A204.1 (cell line): ENCODE results near the gene GIMAP2.
"Not testable (repeated sequence)": the region's sequence is repeated elsewhere in the genome, so short reads cannot be mapped to it uniquely, and the experiment has no call there.

Experiments
- FAIRE-seq: peaks from 2 replicates; lab custom pipeline; 2012; peaks lifted over from hg19 to GRCh38; lab: Jason Lieb, UNC

Gene GIMAP2

GRCh38 chr7:150678601-150679000 lies 6.9 kb upstream of the GIMAP2 start:
- not testable (repeated sequence) for FAIRE-seq

GRCh38 chr7:150680364-150680763 lies 5.1 kb upstream of the GIMAP2 start:
- FAIRE-seq, result not testable (repeated sequence)

DNA sequence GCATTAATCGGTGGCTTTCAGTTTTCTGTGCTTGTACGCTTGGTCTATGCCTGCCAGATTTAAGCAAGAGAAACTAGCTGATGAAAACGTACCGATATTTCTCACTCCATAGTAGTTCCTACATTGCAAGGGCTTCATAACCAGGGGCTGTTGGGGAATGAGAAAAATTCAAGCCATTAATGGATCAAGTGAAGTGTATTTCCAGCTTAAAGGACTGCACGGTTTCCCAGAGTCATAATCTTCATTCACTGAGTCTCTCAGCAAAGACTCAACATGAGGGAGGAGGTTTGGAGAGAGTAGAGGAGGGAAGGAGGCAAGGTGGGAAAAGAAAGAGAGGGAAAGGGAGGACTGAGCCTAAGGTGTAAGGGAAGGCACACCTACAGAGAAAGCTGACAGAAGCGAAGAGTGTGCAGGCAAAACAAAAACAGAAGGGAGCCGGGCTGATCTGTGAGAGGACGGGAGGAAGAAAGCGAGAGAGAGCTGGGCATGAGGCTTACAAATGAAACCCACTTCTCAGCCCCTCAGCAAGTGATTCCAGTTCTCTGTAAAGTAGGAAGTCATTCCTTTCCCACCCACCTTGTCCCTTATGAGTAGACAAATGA lies 625 bp downstream of the GIMAP2 start:
- no peak for FAIRE-seq

GRCh38 chr7:150688630-150689029 lies 3.1 kb downstream of the GIMAP2 start:
- FAIRE-seq, result no peak

DNA sequence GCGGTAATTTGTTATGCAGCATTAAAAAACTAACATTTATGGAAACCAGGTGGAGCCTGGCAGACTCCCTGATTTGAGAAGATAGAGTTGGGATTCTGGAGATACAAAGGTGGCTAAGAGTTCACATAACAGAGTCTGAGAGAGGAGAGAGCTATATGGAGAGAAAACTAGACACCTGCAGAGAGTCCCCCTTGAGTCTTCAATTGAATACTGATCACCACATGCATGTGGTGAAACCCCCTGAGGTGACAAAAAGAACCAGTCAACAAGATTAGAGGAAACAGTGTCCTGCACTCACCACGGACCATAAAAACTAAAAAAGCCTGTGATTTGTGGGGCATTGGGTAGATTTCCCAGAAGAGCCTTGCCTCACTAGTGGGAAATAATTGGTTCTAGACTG lies 10.1 kb downstream of the GIMAP2 start:
- FAIRE-seq, result no peak

DNA sequence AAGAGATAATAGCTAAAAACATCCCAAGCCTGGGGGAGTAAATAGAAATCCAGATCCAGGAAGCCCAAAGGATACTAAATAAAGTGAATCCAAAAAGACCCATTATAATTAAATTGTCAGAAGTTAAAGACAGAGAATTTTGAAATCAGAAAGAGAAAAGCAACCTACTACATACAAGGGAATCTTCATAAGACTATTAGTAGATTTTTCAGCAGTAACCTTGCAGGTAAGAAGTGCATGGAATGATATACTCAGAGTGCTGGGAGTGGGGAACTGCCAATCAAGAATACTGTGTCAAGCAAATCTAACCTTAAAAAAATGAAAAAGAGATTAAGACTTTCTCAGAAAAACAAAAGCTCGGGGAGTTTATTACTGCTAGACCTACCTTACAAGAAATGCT lies 17.7 kb downstream of the GIMAP2 start:
- no peak for FAIRE-seq

- no peak for FAIRE-seq
These were observed 29.8 kb downstream of the GIMAP2 start for GRCh38 chr7:150715293-150715692.

DNA sequence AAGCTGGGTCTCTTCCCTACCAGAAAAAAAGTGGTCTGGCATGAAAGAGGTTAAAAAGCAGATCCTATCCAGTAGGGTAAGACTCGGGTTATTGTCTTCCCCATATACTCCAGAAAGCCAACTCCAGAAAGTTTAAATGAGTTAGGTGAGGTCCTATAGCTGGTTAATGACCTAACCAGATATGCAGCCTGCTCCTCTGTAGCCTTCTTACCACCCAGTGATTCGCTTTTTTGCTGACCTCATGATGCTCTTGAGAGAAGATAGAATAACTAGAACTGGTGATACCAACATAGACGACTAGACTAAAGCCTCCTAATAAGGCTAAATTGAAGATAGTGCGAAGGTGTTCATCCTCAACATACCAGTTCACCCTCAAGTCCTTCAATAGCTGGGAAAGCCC lies 30.2 kb downstream of the GIMAP2 start:
- no peak for FAIRE-seq

DNA sequence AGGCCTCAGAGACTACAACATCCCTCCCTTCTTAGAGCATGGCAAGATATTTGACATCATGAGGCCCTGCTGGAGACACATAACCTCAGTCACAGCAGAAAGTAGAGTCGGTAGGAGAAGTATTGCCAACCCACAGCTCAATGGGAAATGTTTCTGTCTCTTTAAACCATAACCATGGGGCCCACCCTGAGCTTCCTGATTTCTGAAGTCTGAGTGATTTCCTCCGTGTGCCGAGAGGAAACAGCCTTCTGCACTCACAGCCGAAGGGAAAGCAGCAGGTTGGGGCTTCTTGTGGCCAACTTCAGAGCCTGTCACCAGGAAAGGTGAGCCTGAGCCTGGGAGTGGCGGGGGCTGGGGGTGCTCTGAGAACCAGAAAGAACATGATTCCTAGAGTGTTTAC lies 30.9 kb downstream of the GIMAP2 start, which contains the start of gene GIMAP1:
Gene GIMAP1, plus strand, starts transcription at position 246 of the 400 bp plus-strand sequence. CDS start 2,435 bp downstream, outside the sequence.
- FAIRE-seq, result no peak

GRCh38 chr7:150716939-150717338 lies 31.4 kb downstream of the GIMAP2 start:
- no peak for FAIRE-seq

DNA sequence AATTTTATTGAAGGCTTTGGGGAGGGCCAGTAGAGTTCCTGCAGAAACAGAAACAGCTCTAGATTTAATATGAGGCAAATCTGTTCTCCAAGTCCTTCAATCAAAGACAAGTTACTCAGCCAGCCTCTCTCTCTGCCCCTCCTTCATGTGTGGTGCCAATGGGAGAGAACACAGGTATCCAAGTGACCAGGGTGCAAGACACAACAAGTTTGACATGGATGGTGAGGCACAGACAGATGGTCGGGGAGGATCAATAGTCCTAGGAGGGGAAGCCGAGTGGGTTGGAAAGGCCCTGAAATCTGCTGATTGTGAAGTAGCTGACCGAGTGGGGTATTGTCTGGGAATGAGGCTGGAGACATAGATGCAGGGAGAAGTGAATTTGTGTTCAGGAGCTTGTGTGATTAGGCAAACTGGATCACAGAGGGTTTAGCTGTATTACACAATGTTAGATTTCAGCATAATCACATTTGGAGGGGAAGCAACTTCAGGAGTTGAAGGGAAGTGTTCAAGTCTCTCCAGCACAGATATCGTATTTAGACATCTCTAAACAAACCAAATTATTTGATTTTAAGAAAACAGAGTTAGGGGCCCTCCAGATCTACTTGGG lies 32.4 kb downstream of the GIMAP2 start:
- FAIRE-seq, result no peak

- no peak for FAIRE-seq
These were observed 33.9 kb downstream of the GIMAP2 start for GRCh38 chr7:150719436-150719835.

- no peak for FAIRE-seq
These were observed 34.7 kb downstream of the GIMAP2 start for GRCh38 chr7:150719960-150720891.

- FAIRE-seq, result no peak
These were observed 36.5 kb downstream of the GIMAP2 start for GRCh38 chr7:150721970-150722373.

GRCh38 chr7:150722431-150722931 lies 37.0 kb downstream of the GIMAP2 start:
- FAIRE-seq, result no peak

DNA sequence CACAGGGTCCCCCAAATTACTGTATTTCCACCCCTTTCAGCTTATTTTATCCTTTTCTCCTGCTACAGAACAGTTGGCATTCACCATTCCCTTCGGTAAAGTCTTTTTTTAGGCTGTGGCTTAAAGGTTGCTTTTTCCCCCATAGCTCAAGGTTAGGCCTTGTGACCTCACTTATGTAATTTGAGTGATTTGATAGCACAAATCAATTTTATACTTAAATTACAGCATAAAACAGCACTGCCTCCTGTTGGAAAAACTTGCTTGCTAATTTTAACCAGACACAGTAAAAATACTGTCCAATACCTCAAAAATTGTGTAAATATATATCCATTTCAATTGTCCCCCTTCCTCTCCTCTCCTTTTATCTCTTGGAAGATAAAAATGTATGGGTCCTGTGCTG lies 38.0 kb downstream of the GIMAP2 start:
- FAIRE-seq, result no peak

DNA sequence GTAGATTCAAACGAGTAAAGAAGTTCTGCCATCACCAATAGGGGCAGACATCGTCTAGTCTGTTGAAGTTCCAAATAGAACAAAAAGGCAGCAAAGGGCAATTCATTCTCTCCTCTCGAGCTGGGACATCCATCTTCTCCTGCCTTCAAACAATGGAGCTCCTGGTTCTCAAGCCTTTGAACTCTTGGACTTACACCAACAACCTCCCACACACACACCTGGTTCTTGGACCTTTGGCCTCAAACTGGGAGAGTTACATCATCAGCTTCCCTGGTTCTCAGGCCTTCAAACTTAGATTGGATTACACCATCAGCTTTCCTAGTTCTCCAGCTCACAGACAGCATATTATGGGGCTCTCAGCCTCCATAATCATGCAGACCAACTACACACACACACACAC lies 41.9 kb downstream of the GIMAP2 start:
- FAIRE-seq, result no peak

GRCh38 chr7:150728011-150728410 lies 42.5 kb downstream of the GIMAP2 start:
- no peak for FAIRE-seq

DNA sequence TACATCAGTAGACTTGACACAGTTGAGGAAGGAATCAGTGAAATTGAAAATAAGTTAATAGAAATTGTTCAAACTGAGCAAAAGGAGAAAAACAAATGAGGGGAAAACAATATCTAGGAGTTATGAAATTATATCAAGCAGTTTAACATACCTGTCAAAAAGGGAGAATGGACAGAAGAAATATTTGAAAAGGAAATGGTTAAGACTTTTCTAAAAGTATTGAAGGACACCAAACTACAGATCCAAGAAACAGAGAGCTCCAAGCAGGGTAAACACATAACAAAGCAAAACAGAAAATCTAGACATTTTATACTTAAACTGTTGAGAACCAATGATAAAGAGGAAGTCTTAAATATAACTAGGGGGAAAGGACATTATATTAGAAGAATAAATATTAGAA lies 43.1 kb downstream of the GIMAP2 start:
- FAIRE-seq, result no peak

DNA sequence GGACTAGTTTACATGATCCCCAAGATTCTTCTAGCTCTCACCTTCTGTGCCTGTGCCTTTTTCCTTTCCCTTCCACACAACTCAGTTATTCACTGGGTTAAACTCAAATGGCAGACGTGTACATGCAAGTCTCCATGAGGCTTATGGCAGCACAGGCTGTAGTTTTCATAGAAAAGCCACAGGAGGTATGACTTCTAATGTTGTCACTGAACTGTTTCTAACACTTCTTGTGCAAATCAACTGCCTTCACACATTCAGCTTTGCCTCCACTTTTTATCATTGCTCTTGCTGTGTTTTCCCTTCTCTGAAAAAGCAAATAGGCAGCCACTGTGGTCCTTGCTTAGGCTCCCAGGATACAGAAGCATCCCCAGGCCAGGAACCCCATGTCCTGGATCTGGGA lies 46.4 kb downstream of the GIMAP2 start:
- FAIRE-seq, result no peak

- FAIRE-seq, result no peak
These were observed 47.4 kb downstream of the GIMAP2 start for GRCh38 chr7:150732786-150733481.

DNA sequence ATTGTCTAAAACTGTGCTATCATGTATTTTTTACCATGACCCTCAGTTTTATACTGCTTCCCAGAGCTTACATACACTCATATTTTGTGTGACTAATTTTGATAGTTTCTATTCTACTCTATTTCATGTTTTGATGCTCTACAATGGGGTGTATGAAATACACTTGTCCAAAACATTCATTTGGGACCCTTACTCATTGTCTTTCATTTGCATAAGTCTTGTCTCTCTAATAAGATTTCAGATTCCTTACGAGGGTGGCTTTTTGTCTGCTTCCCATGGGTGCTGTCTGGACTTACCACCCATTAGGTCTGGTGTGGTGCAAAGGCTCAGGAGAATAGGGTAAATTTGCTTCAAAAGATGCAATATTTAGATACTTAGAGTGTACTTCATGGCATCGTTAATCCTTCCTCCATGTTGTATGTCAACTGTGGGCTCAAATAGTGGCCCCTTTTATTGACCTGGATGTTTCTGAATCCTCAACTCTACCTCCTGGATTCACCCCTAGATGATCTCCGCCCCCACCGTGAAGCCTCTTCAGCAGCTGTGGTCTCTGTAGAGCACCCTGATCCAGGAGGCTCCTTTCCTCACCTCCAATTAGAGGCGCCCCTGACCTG lies 48.1 kb downstream of the GIMAP2 start:
- no peak for FAIRE-seq
